DMS53 treated with DMSO at 0.1 percent for 48 hours (cell line): ENCODE measurements around the gene GAB1.
"Not testable (repeated sequence)": the region's sequence is repeated elsewhere in the genome, so short reads cannot be mapped to it uniquely, and the experiment has no call there.

Experiments
- DNase-seq: peaks from one replicate; lab custom pipeline; 2025; ENCODE audit not compliant: unreplicated experiment; lab: John Stamatoyannopoulos, UW

GAB1 gene

GRCh38 chr4:143337600-143338287, 1.1 kb downstream of the GAB1 start:
- DNase-seq, result no peak

GRCh38 chr4:143338313-143338712, 1.6 kb downstream of the GAB1 start:
- DNase-seq, result no peak

GRCh38 chr4:143339497-143339896, 2.8 kb downstream of the GAB1 start:
- DNase-seq, result no peak

DNA sequence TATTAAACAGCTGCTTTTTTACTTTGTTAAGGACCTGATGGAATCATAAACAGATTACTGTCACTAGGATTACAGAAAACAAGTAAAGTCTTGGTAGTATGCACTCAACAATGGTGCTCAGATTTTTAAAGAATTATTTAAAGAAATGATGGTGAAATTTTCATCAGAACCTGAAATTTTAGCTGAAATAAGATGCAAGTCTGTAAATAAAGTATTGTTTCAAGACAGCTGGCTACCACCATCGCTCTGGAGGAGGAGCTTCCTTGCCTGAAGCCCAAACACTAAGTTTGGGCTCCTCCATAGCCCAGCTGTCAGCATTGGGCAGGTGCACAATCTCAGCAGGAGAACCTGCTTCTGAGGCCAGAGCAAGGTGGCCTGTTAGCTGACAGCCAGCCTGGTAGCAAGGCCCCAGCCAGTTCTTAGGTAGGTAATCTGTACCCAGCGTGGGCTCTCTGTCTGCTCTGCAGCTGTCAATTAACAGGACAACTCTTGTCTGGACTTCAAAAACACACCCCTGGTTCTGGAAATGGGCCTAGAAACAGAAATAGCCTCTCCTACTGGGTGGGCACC, 4.6 kb downstream of the GAB1 start:
- DNase-seq, result no peak

- DNase-seq, result no peak
These were observed 6.7 kb downstream of the GAB1 start for GRCh38 chr4:143343276-143343831.

DNA sequence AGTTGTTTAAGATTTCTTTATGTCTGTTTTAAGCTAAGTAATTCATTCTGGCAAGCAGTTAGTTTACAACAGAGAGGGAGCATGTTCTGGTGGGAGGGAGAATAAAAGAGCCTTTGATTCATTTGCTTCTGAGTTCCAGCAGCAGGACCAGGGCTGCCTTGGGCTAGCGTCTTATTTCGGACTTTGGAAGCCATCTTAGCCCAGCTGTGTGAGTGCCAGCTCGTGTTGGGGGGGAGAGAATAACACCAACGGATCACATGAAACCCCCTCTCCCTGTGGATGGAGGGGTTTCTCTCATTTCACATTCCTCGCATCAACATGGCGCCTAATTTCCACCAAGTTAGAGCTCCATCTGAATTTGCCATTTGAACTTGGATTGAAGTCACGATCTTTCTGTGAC, 7.4 kb downstream of the GAB1 start:
- DNase-seq, result no peak

- no peak for DNase-seq
These were observed 8.1 kb downstream of the GAB1 start for GRCh38 chr4:143344774-143345173.

- DNase-seq, result no peak
These were observed 8.7 kb downstream of the GAB1 start for GRCh38 chr4:143345356-143345755.

DNA sequence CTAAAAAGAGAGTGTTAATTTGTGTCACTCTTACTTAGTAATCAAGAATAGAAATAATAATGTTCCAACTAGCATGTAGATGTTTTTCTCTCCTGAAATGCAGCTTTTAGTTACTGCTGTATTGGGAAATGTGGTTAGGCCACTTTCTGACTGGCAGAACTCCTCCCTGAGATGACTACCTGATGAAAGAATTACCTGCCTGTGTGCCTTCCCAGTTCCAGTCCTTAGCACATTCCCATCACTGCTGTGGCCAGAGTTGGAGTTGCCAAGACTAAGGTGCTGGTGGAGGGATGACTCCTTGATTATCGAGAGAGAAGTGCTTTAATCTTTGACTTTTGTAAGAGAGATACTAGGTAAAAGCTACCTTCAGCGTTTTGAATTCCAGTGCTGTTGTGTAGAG, 9.5 kb downstream of the GAB1 start:
- no peak for DNase-seq

- no peak for DNase-seq
These were observed 10.9 kb downstream of the GAB1 start for GRCh38 chr4:143347484-143348111.

GRCh38 chr4:143348233-143349077, 11.8 kb downstream of the GAB1 start:
- no peak for DNase-seq

DNA sequence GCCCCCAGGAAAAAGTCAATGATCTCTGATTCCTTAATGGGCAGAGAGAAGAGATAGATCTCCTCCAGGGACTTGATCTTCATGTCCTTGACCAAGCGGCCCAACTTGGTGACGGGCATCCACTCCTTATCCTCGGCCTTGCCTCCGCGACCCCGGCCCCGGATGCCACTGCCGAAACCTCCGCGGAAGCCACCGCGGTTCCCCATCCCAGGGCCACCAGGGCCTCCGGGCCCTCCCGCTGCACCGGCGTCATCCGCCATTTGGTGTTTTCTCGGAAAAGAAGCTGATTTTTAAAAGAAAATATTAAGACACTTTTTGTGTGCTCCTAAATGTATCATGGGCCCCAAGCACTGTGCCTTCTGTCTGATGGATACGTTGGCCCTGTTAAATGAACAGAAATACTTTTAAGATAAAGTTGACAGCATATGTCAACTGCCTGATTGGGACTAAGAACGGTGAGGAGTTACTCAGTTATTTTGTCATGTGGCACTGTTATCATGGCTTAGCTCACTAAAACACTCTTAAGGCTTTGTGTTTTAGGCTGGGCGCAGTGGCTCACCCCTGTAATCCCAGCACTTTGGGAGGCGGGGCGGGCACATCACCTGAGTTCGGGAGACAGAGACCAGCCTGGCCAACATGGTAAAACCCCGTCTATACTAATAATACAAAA, 13.3 kb downstream of the GAB1 start:
- DNase-seq, result not testable (repeated sequence)

DNA sequence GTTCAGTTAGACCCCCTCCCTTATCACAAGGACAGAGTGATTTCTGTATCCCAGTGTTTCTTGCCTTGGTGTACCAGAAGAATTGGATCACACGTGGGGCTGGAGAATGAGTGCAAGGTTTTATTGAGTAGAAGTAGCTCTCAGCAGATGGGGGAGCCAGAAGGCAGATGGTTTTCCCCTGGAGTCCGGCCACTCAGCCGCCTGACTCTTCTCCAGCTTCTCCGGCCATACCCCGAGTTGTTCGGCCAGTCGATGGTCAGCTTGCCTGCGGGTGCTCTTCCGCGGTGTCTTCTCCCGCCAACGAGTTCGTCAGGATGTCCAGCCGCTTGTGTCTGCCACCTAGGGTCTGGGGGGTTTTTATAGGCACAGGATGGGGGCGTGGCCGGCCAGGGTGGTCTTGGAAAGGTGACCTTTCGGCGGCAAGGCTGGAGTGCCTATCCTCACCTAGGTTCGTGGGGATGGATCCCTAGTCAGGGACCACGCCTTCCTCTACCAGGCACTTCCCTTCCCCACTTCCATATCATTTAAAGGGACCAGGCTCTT, 14.5 kb downstream of the GAB1 start:
- DNase-seq, result no peak

- peak; percentile 14 for DNase-seq
These were observed 15.2 kb downstream of the GAB1 start for GRCh38 chr4:143351774-143352451.

DNA sequence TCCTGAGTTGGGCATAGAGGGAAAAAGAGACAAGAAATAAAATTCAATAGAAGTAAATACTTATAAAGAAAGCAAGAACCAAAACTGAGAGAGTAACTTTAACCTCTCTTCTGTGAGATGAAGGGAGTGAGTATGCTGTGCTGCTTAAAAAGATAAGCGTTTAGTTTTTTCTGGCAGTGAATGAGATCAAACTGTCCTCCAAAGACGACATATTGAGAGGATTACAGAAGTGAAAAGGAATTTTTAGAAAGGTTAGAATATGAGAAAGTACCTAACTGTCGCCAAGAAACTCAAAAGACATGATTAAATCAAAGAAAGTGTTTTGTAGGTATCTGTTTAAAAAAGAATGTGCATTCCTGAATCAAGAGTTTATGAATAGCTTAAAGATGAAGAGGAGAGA, 16.0 kb downstream of the GAB1 start:
- DNase-seq, result no peak

DNA sequence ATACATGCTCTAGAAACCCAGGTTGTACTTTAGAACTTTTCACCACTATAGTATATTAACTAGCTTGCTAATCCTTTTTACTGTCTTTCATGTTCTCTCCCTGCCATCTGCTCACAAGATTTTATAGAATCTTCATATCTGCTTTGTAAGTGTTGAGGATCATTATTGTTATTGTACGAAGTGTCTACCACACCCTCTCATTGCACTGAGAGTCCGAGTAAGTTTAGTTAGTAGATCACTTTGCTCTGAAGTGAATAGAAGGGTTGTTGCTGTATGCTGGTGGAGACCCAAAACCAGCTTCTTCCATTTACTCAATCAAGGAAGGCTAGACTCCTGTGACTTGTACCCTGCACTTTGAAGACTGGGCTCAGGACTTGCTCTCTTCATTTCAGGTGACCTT, 17.1 kb downstream of the GAB1 start:
- DNase-seq, result no peak

DNA sequence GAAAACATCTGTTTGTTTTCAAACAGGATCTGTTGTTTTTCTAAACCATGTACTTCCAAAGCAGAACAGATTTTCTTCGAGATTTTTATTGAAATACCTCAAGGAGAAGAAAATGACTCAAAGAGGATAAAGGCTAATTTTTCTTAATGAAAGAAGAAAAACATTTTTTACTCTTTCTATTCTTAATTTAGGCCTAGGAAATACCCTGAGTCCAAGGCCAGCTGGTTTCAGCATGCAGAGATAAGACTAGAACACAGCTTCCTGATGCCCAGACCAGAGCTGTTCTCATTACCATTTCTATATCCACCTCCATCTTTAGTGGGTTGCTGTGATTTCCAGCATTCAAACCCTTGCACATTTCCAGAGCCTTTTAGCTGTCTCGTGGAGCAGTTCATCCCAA, 18.3 kb downstream of the GAB1 start:
- no peak for DNase-seq

DNA sequence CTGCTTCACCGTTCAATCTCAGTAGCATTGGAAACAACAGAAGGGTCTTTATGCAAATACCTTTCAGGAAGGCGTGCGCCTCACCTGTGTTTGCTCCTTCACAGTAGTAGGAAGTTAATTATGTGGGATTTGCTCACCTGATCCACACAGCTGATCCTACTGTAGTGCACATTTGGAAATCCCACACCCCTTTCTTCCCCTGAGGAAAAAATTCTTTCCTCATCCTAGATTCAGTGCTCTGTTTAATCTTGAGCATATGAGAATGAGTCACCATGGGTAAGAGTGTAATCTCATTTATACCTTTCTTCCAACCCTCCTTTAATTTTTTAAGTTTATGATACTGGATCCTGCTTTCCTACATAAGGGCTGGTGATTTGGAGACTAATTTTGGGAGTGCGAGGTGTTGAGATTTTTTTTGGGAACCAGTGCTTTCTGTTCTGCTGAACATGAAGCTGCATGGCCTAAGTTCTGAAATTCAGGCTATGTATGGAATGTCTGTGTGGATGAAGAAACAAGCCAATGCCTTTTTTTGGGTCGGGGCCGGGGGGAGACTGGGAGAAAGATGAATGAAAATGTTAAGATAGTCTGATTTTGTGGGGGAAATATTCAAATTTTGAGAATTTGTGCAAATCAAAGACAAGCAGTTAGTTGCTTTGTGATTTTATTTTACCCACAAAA, 19.0 kb downstream of the GAB1 start:
- DNase-seq, result no peak

- DNase-seq, result no peak
These were observed 19.8 kb downstream of the GAB1 start for GRCh38 chr4:143356493-143356892.
